Measurements from ENCODE around the gene ANKRD34B.

- TF ChIP-seq CTCF (IDR thresholded peaks at IDR 0.05; ENCODE audit: insufficient read depth, low read length, poor library complexity, severe bottlenecking), result no peak
- no peak for TF ChIP-seq EZH2phosphoT487 (conservative IDR thresholded peaks at IDR 0.05; ENCODE audit: low read length)
Observed at GRCh38 chr5:80592761-80593160, 22.7 kb upstream of the ANKRD34B start.
